IMR-90 (cell line): Measurements from ENCODE around the gene XRCC3. TPM values are rescaled to one million over a fixed set of nuclear protein-coding genes. Genes with fewer than 3 reads are reported as not detected.

Source experiments
- ATAC-seq: fragments of 200-7000 bp; cut with Tn5 transposase; 2 replicates; pipeline ENCODE4 v1.9.1; 2020; ENCODE audit warnings: low read depth, mild to moderate bottlenecking, moderate library complexity
- BruUV-seq: library from RNA; stranded (reverse); fragments of 400-500 nt; replicated peaks from 2 replicates; lab custom pipeline; 2021; lab: Mats Ljungman, UMichigan
- CTCF ChIA-PET: fragments of 300-600 bp; formaldehyde crosslinking; extraction: SDS; loops from one replicate; lab custom pipeline; 2021; ENCODE audit warnings: antibody characterized with exemption; lab: Yijun Ruan, JAX
- POLR2A ChIA-PET: fragments of 300-600 bp; sonication (Branson Sonifier 250); formaldehyde crosslinking; loops from one replicate; lab custom pipeline; 2022; ENCODE audit warnings: antibody characterized with exemption; ENCODE audit not compliant: unreplicated experiment; lab: Charles Lee
- DNase-seq: peaks from one replicate; pipeline ENCODE4 v3.0.0; 2013
- H2AFZ ChIP-seq: replicated peaks from 2 replicates; pipeline ENCODE3; 2013; ENCODE audit warnings: low read length, mild to moderate bottlenecking; ENCODE audit not compliant: poor library complexity
- H2AK5ac ChIP-seq: 2 replicates; pipeline ENCODE4 v1.6.1; 2013; ENCODE audit warnings: low read depth, low read length, inconsistent platforms
- H2AK9ac ChIP-seq: replicated peaks from 2 replicates; pipeline ENCODE3; 2013; ENCODE audit warnings: mild to moderate bottlenecking, low read depth, low read length, moderate library complexity; ENCODE audit not compliant: poor library complexity
- H2BK120ac ChIP-seq: 2 replicates; pipeline ENCODE4 v1.6.1; 2013; ENCODE audit warnings: low read depth, low read length, inconsistent platforms
- H2BK15ac ChIP-seq: 3 replicates; pipeline ENCODE4 v1.6.1; 2013; ENCODE audit warnings: low read depth, low read length, inconsistent platforms
- H2BK20ac ChIP-seq: 2 replicates; pipeline ENCODE4 v1.6.1; 2013; ENCODE audit warnings: low read depth, mild to moderate bottlenecking, inconsistent platforms, low read length, moderate library complexity
- H2BK5ac ChIP-seq: 2 replicates; pipeline ENCODE4 v1.6.1; 2013; ENCODE audit warnings: mild to moderate bottlenecking, low read depth, low read length, inconsistent platforms; ENCODE audit not compliant: poor library complexity, severe bottlenecking
- H3K14ac ChIP-seq: replicated peaks from 2 replicates; pipeline ENCODE4 v1.6.1; 2013; ENCODE audit warnings: low read depth, low read length, inconsistent platforms
- H3K18ac ChIP-seq: 2 replicates; pipeline ENCODE4 v1.6.1; 2013; ENCODE audit warnings: low read depth, low read length, control low read depth
- H3K23ac ChIP-seq: 2 replicates; pipeline ENCODE4 v1.6.1; 2013; ENCODE audit warnings: low read depth, low read length, inconsistent platforms
- H3K27ac ChIP-seq: 2 replicates; pipeline ENCODE4 v1.5.1; 2013; ENCODE audit warnings: mild to moderate bottlenecking, control low read depth, low read length; ENCODE audit not compliant: insufficient read depth
- H3K27me3 ChIP-seq: 2 replicates; pipeline ENCODE4 v1.6.1; 2013; ENCODE audit warnings: low read length; ENCODE audit not compliant: control insufficient read depth, insufficient read depth
- H3K36me3 ChIP-seq: 2 replicates; pipeline ENCODE4 v1.6.1; 2013; ENCODE audit warnings: low read length, mixed read lengths; ENCODE audit not compliant: control insufficient read depth, insufficient read depth
- H3K4ac ChIP-seq: 2 replicates; pipeline ENCODE4 v1.6.1; 2013; ENCODE audit warnings: low read depth, low read length, inconsistent platforms
- H3K4me1 ChIP-seq: 2 replicates; pipeline ENCODE4 v1.6.1; 2013; ENCODE audit warnings: low read length, mixed read lengths; ENCODE audit not compliant: control insufficient read depth, insufficient read depth
- H3K4me2 ChIP-seq: 2 replicates; pipeline ENCODE4 v1.6.1; 2013; ENCODE audit warnings: low read depth, mild to moderate bottlenecking, control low read depth, low read length, moderate library complexity
- H3K4me3 ChIP-seq: 2 replicates; pipeline ENCODE4 v1.5.1; 2013; ENCODE audit warnings: low read depth, mild to moderate bottlenecking, control low read depth, low read length, moderate library complexity; ENCODE audit not compliant: insufficient read depth
- H3K56ac ChIP-seq: 2 replicates; pipeline ENCODE4 v1.6.1; 2013; ENCODE audit warnings: low read length, inconsistent platforms; ENCODE audit not compliant: insufficient read depth; ENCODE audit errors: extremely low read depth
- H3K79me1 ChIP-seq, 2 experiments: 2 replicates each; pipeline ENCODE4 v1.6.1; 2013; ENCODE audit warnings: low read length in 2 of 2, inconsistent platforms in 1 of 2, low read depth in 1 of 2
- H3K9ac ChIP-seq: 2 replicates; pipeline ENCODE4 v1.6.1; 2013; ENCODE audit warnings: low read depth, low read length, control low read depth
- H3K9me1 ChIP-seq: 2 replicates; pipeline ENCODE4 v1.6.1; 2013; ENCODE audit warnings: low read length, inconsistent platforms; ENCODE audit not compliant: insufficient read depth
- H3K9me3 ChIP-seq: 2 replicates; pipeline ENCODE4 v1.6.1; 2013; ENCODE audit warnings: low read length; ENCODE audit not compliant: control insufficient read depth, insufficient read depth
- H4K20me1 ChIP-seq: 2 replicates; pipeline ENCODE4 v1.6.1; 2013; ENCODE audit warnings: low read length, inconsistent platforms; ENCODE audit not compliant: insufficient read depth
- H4K5ac ChIP-seq: 2 replicates; pipeline ENCODE4 v1.6.1; 2013; ENCODE audit warnings: mild to moderate bottlenecking, low read depth, low read length, control low read depth
- H4K8ac ChIP-seq, 2 experiments: 2 replicates each; pipeline ENCODE4 v1.6.1; 2013; ENCODE audit warnings: low read depth in 2 of 2, low read length in 2 of 2, control low read depth in 1 of 2, inconsistent platforms in 1 of 2
- H4K91ac ChIP-seq: 2 replicates; pipeline ENCODE4 v1.6.1; 2013; ENCODE audit warnings: low read depth, low read length, inconsistent platforms; ENCODE audit not compliant: insufficient read depth
- BHLHE40 ChIP-seq: fragments of 150-350 bp; IDR thresholded peaks from 2 replicates; pipeline ENCODE4 v1.6.1; 2016; ENCODE audit warnings: mild to moderate bottlenecking, low read depth, low read length
- CEBPB ChIP-seq: IDR thresholded peaks from 2 replicates; pipeline ENCODE4 v1.6.1; 2012; ENCODE audit warnings: low read depth, low read length, improper control_type of control experiment
- CHD1 ChIP-seq: IDR thresholded peaks from 2 replicates; pipeline ENCODE4 v1.6.1; 2012; ENCODE audit warnings: low read depth, low read length, improper control_type of control experiment
- CTCF ChIP-seq: conservative IDR thresholded peaks from 2 replicates; pipeline ENCODE4 v1.5.1; 2012; ENCODE audit warnings: mild to moderate bottlenecking, low read depth, low read length, improper control_type of control experiment
- ELK1 ChIP-seq: fragments of 150-350 bp; IDR thresholded peaks from 2 replicates; pipeline ENCODE4 v1.6.1; 2016; ENCODE audit warnings: low read depth, mild to moderate bottlenecking, low read length, moderate library complexity, borderline replicate concordance
- FOS ChIP-seq: fragments of 150-350 bp; IDR thresholded peaks from 2 replicates; pipeline ENCODE4 v1.6.1; 2016; ENCODE audit warnings: low read depth, low read length
- MAFK ChIP-seq: IDR thresholded peaks from 2 replicates; pipeline ENCODE4 v1.6.1; 2012; ENCODE audit warnings: low read depth, low read length, improper control_type of control experiment
- MAZ ChIP-seq: IDR thresholded peaks from 2 replicates; pipeline ENCODE4 v1.6.1; 2012; ENCODE audit warnings: low read depth, mild to moderate bottlenecking, low read length, improper control_type of control experiment, moderate library complexity, borderline replicate concordance
- MXI1 ChIP-seq: IDR thresholded peaks from 2 replicates; pipeline ENCODE4 v1.6.1; 2012; ENCODE audit warnings: low read depth, mild to moderate bottlenecking, low read length, moderate library complexity, borderline replicate concordance
- NFE2L2 ChIP-seq: fragments of 150-350 bp; IDR thresholded peaks from 2 replicates; pipeline ENCODE4 v1.6.1; 2016; ENCODE audit warnings: low read depth, mild to moderate bottlenecking, low read length
- POLR2A ChIP-seq: IDR thresholded peaks from 2 replicates; pipeline ENCODE4 v1.6.1; 2012; ENCODE audit warnings: mild to moderate bottlenecking, low read depth, low read length
- RAD21 ChIP-seq: IDR thresholded peaks from 2 replicates; pipeline ENCODE4 v1.6.1; 2012; ENCODE audit warnings: low read length, improper control_type of control experiment
- RCOR1 ChIP-seq: IDR thresholded peaks from 2 replicates; pipeline ENCODE4 v1.6.1; 2012; ENCODE audit warnings: mild to moderate bottlenecking, low read length, improper control_type of control experiment; ENCODE audit not compliant: insufficient replicate concordance
- SMC3 ChIP-seq: fragments of 150-350 bp; IDR thresholded peaks from 2 replicates; pipeline ENCODE4 v1.6.1; 2016; ENCODE audit warnings: low read depth, mild to moderate bottlenecking, antibody characterized with exemption, low read length, moderate library complexity
- USF2 ChIP-seq: fragments of 150-350 bp; IDR thresholded peaks from 2 replicates; pipeline ENCODE4 v1.6.1; 2017; ENCODE audit warnings: mild to moderate bottlenecking, antibody characterized with exemption, low read length, low read depth
- WGBS, 2 experiments: methylation state at CpG; one replicate each; pipeline versions ENCODE4 v1.1.5 to v1.1.7; 2013; ENCODE audit warnings: missing lambda C conversion rate in 2 of 2; ENCODE audit not compliant: insufficient read length in 1 of 2; ENCODE audit errors: extremely low coverage in 2 of 2; 5-methylcytosine and 5-hydroxymethylcytosine counted together
- dilution Hi-C: fragments of 300-500 bp; cut with HindIII; formaldehyde crosslinking; loops from one replicate; pipeline ENCODE4 v1.14.3; 2018; ENCODE audit warnings: low sequenced_read_pairs; ENCODE audit not compliant: unreplicated experiment
- in situ Hi-C: fragments of 300-500 bp; cut with MboI; formaldehyde crosslinking; loops from 3 replicates; pipeline ENCODE4 v1.14.3; 2019; ENCODE audit warnings: low sequenced_read_pairs, inconsistent platforms, mixed read lengths
- intact Hi-C: fragments of 100-400 bp; cut with micrococcal nuclease; formaldehyde crosslinking; loops from 2 replicates; pipeline ENCODE4 v1.10.0; 2022
- polyA plus RNA-seq, 3 experiments: library from polyadenylated mRNA; depleted of rRNA; stranded (reverse); fragments of >200 nt; gene quantifications; 2 replicates each; pipeline ENCODE4 v1.2.3, GENCODE V29; 2012; ENCODE audit warnings: low replicate concordance in 1 of 3
- total RNA-seq: library from RNA; depleted of rRNA; stranded (reverse); fragments of >200 nt; gene quantifications from 2 replicates; pipeline ENCODE4 v1.2.3, GENCODE V29; 2012

The XRCC3 gene
- total and polyA plus RNA-seq, 2 of the 4 experiments (the other 2 are of a cell fraction), result 8.1 to 9.5 TPM

DNA sequence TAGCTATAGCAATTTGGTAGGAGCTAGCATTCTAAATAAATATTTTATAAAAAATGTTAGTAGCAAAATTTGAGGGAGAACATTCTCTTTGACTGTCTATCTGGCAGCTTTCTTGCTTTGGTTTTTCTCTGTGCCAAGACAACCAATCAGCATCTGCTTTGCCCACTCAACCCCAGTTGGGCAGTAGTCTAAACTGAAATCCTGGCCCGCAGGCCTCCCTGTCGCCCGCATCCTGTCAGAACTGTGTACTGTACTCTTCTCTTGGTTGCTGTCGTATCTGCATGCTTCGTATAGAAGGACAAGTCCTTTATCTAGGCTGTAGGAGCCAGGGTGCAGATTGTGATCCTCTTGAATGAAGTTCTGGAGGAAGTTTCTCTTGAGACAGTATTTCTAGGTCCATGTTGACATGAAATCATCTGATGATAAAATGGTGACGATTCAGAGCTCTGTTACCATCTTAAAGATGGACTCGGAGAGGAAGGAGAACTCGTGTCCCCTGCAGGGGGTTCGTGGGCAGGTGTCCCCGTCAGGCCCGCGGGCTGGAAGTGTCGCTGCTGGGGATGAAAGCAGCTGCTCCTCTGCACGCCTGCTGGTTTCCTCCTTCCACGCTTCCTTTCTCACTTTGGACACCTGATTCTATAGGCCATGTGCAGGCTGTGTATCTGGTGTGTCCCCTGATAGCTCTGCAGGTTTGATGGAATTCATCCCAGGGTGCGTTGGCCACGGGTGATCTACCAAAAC lies 34.6 kb downstream of the XRCC3 start:
- H4K20me1 ChIP-seq, result peaks cover 27% of the 10 kb centered on the region
- TF ChIP-seq ELK1 (no peak), CTCF (no peak), RAD21 (no peak), RCOR1 (no peak), CHD1 (no peak), FOS (no peak), USF2 (no peak), BHLHE40 (no peak), MXI1 (no peak), NFE2L2 (no peak), MAFK (no peak), SMC3 (no peak), POLR2A (no peak), CEBPB (no peak), MAZ (no peak)

More for the DNA sequence above, 34.6 kb downstream of the XRCC3 start:
- Histone ChIP-seq H3K23ac (no peak overlapping the region), H2AFZ (no peak overlapping the region), H3K9me3 (no peaks in the 10 kb centered on the region), H2BK15ac (no peak overlapping the region), H3K4me2 (no peak overlapping the region), H3K36me3 (peaks cover 70% of the 10 kb centered on the region), H2BK5ac (no peak overlapping the region), H2AK5ac (no peak overlapping the region), H3K4me1 (peaks cover 6% of the 10 kb centered on the region; the same call in 1 of the 2 replicates), H3K27ac (no peak overlapping the region), H3K79me1 (peaks cover 26 to 55% of the 10 kb centered on the region in 2 experiments), H4K8ac (no peak overlapping the region), H3K56ac (no peak overlapping the region), H3K9me1 (peaks cover 6% of the 10 kb centered on the region; the same call in 1 of the 2 replicates), H3K18ac (no peak overlapping the region), H2BK120ac (no peak overlapping the region), H3K27me3 (no peaks in the 10 kb centered on the region), H3K14ac (no peak overlapping the region), H3K4ac (no peak overlapping the region), H4K5ac (no peak overlapping the region), H4K91ac (no peak overlapping the region), H2BK20ac (no peak overlapping the region), H3K4me3 (no peak overlapping the region), H3K9ac (no peak overlapping the region), H2AK9ac (no peak overlapping the region)
- ATAC-seq (no peak), DNase-seq (no peak)
- in situ Hi-C loops, result loop anchor here (10.0 kb wide), 1 partner anchor 106 kb away; no protein-coding TSS in a partner anchor
- CTCF ChIA-PET, result interaction anchor here (0.6 to 2.0 kb wide), 5 partner anchors 16 to 110 kb away, joined by 3 to 6 read pairs (median 3); no protein-coding TSS in a partner anchor
- WGBS, 2 experiments, result 91% methylated on average over 4 of the region's 17 CpGs; no CpG with 5 or more reads in 1 of the 2 experiments
- intact Hi-C loops, result no loop called here
- no TSS peak for BruUV-seq
- dilution Hi-C loops, result no loop called here
- POLR2A ChIA-PET, result no interaction called here
